ENCODE data around the gene RNASE8.

- TF ChIP-seq, protein P1, sequence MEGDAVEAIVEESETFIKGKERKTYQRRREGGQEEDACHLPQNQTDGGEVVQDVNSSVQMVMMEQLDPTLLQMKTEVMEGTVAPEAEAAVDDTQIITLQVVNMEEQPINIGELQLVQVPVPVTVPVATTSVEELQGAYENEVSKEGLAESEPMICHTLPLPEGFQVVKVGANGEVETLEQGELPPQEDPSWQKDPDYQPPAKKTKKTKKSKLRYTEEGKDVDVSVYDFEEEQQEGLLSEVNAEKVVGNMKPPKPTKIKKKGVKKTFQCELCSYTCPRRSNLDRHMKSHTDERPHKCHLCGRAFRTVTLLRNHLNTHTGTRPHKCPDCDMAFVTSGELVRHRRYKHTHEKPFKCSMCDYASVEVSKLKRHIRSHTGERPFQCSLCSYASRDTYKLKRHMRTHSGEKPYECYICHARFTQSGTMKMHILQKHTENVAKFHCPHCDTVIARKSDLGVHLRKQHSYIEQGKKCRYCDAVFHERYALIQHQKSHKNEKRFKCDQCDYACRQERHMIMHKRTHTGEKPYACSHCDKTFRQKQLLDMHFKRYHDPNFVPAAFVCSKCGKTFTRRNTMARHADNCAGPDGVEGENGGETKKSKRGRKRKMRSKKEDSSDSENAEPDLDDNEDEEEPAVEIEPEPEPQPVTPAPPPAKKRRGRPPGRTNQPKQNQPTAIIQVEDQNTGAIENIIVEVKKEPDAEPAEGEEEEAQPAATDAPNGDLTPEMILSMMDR (IDR thresholded peaks at IDR 0.05), result peak in 6 of 7 experiments; percentile 51 to 89 (median 84)
- TF ChIP-seq POLR2A (IDR thresholded peaks at IDR 0.05), result no peak
These were observed 17.8 kb upstream of the RNASE8 start for GRCh38 chr14:21039585-21040369.
